ENCODE data around the gene FXYD4.

DNA sequence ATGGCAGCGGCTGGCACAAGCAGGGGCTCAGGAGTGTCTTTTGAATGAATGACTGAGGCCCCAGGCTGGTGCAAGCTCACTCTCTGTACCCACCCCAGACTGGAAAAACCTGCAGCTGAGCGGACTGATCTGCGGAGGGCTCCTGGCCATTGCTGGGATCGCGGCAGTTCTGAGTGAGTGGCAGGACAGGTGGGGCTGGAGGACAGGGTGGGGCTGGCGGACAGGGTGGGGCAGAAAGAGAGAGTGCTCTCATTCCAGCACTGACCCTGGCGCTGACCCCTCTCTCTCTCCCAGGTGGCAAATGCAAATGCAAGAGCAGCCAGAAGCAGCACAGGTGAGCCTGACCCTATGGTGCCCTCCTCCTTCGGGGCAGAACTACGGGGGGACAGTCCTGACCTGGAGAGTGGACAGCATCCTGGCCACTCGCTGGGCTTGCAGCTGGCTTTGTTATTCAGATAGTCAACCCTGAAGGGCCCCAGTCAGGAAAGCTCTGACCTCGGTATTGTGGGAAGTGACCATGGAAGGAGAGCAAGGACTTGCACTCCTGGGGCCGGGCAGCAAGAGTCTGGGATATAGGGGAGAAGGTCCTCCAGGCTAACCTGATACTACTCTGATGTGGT lies 4.1 kb downstream of the FXYD4 start:
- TF ChIP-seq, protein P1, sequence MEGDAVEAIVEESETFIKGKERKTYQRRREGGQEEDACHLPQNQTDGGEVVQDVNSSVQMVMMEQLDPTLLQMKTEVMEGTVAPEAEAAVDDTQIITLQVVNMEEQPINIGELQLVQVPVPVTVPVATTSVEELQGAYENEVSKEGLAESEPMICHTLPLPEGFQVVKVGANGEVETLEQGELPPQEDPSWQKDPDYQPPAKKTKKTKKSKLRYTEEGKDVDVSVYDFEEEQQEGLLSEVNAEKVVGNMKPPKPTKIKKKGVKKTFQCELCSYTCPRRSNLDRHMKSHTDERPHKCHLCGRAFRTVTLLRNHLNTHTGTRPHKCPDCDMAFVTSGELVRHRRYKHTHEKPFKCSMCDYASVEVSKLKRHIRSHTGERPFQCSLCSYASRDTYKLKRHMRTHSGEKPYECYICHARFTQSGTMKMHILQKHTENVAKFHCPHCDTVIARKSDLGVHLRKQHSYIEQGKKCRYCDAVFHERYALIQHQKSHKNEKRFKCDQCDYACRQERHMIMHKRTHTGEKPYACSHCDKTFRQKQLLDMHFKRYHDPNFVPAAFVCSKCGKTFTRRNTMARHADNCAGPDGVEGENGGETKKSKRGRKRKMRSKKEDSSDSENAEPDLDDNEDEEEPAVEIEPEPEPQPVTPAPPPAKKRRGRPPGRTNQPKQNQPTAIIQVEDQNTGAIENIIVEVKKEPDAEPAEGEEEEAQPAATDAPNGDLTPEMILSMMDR (conservative IDR thresholded peaks at IDR 0.05; ENCODE audit: low read length), result no peak
- no peak for TF ChIP-seq EZH2phosphoT487 (IDR thresholded peaks at IDR 0.05; ENCODE audit: borderline replicate concordance, low read depth, low read length)

Data from OCI-LY7 (cell line).